HG03558 (cell line): ENCODE results near the gene ALG6.

Experiments
- ATAC-seq: cut with Tn5 transposase; IDR thresholded peaks from one replicate; pipeline ENCODE4 v1.9.1; 2021; ENCODE audit warnings: moderate number of reproducible peaks; ENCODE audit not compliant: unreplicated experiment; ENCODE audit errors: extremely low read depth

Gene ALG6

GRCh38 chr1:63367215-63368103, at the start of gene ALG6:
Gene ALG6, plus strand, starts transcription at chr1:63367627. Its CDS starts 3,351 bp downstream, at chr1:63370978.
- peak; percentile 82 for ATAC-seq

GRCh38 chr1:63317817-63318152, 49.6 kb upstream of the ALG6 start:
- ATAC-seq = no peak

DNA sequence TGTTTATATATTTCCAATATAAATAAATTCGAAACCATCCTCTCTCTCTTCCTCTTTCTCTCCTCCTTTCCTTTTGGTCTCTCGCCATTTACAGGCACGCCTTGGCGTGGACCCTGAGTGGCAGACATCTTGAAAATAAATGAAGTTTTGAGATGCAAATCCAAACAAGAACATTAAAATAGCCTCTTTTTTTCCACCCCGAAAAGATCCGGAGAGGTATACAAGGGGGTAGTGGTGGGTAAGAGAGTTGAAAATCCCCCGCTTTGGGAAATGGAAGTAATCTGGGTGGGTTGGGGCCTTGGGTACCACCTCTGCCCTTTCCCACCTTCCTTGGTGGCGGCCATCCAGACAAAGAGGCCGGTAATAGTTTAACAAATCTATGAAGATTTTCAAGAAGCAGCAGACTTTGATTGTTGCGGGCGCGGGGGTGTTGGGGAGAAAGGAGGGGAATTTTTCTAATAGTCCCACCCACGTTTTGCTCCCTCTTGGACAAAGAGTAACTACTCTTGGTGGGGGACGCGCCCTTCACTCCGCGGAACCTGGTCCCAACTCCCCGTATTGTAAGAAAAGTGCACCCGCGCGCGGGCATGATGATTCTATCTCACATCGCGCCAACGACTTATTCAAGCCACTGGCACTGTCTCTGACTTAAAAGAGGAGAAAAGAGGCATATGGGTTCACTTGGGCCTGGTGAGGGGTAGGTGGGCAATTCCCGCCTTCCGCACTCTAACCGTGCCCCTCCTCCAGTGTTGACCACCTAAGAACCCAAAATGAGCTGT, 49.0 kb upstream of the ALG6 start:
- no peak for ATAC-seq

DNA sequence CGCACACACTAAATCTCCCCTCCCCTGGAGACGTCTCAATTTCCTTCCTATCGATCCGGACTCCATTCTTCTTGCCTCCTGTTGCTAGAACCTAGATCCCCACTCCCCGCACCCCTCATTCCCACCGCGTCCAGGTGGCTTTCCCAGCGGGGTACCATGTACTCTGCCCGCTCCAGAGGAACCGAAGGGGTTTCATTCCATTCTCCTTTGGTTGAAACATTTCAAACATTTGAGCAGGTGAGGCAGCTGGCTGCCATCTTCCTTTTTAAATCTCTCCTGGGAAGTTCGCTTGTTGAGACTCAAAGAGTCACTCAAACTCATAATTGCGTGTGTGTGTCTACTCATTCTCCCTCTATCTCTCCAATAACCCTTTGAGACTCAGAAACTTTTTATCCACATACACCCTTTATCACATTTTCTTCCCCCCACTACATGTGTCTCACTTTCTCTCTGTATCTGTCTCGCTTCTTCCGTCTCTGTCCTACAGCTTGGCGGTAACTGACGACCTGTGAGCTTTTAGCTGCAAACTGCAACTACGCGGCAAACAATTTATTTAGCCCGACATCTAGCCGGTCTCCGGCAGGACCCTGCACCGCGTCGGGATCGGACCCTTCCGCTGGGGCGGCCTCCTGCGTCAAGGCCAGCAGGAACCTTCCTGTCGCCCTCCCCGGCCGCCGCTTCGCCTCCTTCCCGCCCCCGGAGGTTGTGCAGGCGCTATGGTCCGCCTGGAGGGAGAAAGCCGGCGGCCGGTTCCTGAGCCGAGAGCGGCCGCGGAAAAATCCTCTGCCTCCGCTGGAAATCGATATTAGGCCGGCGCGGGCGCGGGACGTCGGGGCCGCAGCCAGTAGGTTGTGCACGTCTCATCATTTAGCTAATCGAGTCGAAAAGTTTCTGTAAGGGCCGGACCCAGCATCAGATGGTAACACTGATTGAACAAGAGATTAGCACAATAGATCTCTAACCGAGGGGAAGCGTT, 48.1 kb upstream of the ALG6 start:
- no peak for ATAC-seq

DNA sequence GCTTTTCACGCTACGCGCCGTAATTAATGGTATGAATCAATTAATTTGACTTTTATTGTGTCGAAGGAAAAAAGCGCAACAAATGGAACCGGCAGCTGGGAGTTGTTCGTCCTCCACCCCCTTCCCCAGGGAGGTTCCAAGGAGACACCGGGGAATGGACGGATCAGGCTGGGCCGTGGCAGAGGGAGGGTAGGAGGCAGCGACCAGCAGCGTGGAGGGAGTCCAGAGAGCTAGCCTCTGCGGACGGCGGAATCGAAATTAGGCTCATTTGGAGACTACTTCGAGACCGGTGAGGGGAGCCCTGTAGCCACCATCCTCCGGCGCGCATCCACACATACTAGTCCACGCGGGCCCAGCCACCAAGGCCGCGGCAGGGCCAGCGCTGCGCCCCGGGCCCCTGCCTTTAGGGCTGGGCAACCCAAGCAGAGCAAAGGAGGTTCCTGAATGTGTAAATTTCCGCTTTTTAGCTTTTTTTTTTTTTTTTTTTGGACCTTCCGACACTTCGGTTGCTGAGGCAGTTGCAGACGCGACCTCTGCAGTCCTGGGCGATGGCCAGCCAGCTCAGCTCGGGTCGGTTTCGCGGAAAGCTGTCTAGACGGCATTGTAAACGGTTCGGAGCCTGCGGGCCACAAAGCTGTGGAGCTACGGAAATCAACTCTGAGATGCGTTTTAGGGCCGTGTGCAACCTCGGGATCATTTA, 47.3 kb upstream of the ALG6 start:
- no peak for ATAC-seq

DNA sequence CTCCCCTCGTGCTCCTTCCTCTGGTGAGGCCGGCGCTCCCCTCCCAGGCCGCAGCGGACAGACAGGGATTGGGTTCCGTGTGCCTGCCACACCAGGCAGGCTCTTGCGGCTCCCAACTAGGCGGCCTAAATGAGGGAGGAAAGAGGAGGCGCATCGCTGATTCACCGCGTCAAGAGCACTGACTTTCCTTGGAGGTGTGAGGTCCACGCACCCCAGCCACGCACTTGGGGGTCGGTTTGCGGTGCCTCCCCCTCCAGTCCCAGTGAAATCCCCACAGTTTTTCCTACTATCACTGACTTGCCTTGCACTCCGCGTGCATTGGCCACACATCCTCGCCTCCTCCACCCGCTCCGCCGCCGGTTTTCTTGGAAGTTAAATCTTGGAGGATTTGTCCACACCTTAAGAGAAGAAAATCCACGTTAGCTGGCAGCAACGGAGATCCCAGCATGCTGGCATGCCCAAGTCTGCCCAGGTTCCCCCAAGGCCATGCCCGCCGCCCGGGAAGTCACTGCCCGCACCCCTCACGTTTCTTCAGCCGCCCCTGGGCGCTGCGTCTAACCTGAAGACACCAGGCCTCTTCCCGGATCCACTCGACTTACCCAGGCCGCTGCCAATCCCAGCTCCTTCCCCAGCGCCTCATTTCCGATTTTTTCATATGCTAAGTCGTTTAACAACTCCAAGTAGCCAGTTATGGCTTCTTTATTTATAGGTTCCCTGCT, 46.2 kb upstream of the ALG6 start:
- ATAC-seq = no peak

DNA sequence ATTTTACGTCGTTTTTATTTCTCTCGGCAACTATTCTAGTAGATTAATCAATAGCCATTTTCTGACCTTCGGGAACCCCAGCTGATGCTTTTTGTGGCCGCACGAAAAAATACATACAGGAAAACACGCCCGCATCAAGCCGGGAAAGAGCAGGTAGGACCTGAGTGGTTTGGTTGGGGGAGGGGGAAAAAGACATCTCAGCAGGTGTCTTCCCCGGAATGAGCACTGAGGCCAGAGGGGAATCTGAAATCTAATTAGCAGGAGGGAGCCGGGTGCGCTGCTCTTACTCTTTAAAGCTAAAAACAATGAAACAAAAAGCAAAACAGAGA, 45.7 kb upstream of the ALG6 start:
- ATAC-seq = no peak

DNA sequence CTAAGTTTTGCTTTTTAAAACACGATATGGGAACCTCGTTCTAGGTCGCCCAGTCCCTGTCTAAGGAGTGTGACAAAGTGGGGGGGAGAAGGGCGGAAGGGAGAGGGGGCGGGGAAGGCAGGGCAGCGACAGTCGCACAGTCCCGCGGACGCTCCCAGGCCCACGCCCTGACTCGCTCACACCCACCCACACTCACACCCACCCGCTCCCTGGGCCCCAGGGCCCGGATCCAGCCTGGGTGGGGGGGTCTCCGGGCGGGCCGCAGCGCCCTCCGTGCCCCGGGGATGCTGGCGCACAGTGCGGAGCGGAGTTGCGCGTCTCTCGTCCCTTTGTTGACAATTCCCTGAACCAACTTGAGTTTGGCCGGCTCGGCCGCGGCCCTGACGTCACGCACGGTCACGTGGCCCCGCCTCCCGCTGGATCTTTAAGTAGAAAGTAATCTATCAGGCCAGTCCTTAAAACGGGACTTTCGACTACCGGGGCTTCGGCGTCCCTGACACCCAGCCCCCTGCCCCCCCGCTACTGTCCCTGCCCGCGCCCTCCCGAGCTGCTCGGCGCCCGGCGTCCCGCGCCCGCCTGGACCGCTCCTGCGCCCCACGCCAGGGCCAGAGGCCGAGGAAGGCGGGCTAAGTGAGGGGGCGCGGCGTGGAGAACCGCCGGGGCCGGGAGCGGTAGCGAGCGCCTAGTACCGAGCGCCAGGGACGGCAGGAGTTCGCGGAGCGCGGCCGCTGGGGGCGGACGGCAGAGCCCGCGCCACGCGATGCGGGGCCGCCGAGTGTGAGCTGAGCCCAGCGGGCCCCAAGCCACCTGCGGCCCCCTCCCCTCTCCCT, 45.1 kb upstream of the ALG6 start, which contains the start of gene FOXD3:
Gene FOXD3, plus strand, starts transcription at position 454 of the 830 bp plus-strand sequence. CDS start 492 bp downstream, outside the sequence.
- no peak for ATAC-seq

DNA sequence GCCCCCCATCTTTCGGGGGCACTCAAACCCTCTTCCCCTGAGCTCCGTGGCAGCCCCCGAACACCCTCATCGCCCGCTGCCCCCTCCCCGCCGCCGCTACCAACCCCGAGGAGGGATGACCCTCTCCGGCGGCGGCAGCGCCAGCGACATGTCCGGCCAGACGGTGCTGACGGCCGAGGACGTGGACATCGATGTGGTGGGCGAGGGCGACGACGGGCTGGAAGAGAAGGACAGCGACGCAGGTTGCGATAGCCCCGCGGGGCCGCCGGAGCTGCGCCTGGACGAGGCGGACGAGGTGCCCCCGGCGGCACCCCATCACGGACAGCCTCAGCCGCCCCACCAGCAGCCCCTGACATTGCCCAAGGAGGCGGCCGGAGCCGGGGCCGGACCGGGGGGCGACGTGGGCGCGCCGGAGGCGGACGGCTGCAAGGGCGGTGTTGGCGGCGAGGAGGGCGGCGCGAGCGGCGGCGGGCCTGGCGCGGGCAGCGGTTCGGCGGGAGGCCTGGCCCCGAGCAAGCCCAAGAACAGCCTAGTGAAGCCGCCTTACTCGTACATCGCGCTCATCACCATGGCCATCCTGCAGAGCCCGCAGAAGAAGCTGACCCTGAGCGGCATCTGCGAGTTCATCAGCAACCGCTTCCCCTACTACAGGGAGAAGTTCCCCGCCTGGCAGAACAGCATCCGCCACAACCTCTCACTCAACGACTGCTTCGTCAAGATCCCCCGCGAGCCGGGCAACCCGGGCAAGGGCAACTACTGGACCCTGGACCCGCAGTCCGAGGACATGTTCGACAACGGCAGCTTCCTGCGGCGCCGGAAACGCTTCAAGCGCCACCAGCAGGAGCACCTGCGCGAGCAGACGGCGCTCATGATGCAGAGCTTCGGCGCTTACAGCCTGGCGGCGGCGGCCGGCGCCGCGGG, 44.2 kb upstream of the ALG6 start:
- no peak for ATAC-seq

GRCh38 chr1:63323865-63324778, 43.3 kb upstream of the ALG6 start:
- ATAC-seq = no peak

- no peak for ATAC-seq
Measured at GRCh38 chr1:63324779-63325119, 42.7 kb upstream of the ALG6 start.

- ATAC-seq = no peak
Measured at GRCh38 chr1:63325279-63325985, 42.0 kb upstream of the ALG6 start.

GRCh38 chr1:63326106-63326472, 41.3 kb upstream of the ALG6 start:
- no peak for ATAC-seq

DNA sequence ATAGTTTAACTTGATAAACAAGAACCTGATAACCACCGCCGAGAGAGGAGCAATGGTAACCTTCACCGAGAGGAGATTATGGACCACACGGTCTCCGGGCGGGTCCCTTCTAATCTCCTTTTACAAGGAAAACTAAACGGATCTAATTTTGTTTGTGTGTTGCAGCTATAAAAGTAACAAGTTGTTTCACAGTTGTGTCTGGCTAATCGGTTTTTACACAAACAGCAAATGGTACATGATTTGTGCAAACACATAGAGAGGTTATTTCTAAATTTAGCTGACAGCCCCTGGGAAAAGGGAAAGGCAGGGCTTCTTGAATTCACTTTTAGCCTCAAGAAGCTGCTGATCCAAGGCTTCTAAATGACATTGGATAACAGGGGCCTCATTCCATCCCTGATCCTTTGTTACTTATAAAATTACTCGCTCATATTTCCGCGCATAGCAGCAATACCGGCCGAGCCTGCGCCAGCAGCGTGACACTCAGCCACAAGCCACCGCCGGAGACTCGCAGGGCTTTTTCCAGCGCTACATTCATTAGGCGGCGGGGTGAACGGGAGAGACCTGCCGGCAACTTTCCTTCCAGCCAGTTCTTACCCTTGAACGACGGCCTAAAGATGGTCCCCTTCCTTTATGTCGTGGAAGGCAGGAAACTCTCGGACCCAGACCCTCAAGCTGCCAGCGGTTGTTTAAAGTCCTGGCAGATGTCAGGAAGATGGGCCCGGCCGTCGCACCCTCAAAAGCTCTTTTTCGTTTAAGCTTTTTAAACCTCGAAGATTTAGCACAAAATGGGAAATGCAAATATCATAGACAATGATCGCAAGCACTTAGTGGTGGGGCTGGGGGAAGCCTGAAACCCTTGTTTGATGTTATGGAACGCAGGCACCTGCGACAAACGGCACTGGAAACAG, 40.7 kb upstream of the ALG6 start:
- no peak for ATAC-seq
